Spleen (tissue), 13 donors: ENCODE measurements around the gene PHF20. TPM values are rescaled to one million over a fixed set of nuclear protein-coding genes. Genes with fewer than 3 reads are reported as not detected.
"Not testable (repeated sequence)": the region's sequence is repeated elsewhere in the genome, so short reads cannot be mapped to it uniquely, and the experiment has no call there.

ENCODE experiments used
- DNase-seq: peaks from one replicate; pipeline ENCODE4 v3.0.0-alpha.2; 2020
- H3K27ac ChIP-seq, 8 donors: fragments of 200-600 bp; sonication (generic) in 7 of 8; 1 replicate in 4 of 8; 2 replicates in 4 of 8; pipeline versions ENCODE4 v1.5.0 to v1.8.0; 2016 to 2021; ENCODE audit warnings: inconsistent platforms in 4 of 8, mild to moderate bottlenecking in 4 of 8, moderate library complexity in 1 of 8
- H3K27me3 ChIP-seq, 7 donors: fragments of 200-600 bp; sonication (generic) in 6 of 7; replicated peaks in 1 of 7; 1 replicate in 4 of 7; 2 replicates in 3 of 7; pipeline versions ENCODE4 v1.5.0 to v1.8.0; 2016 to 2021; ENCODE audit warnings: inconsistent platforms in 3 of 7, mild to moderate bottlenecking in 1 of 7
- H3K36me3 ChIP-seq, 6 donors: fragments of 200-600 bp; sonication (generic) in 5 of 6; 1 replicate in 4 of 6; 2 replicates in 2 of 6; pipeline versions ENCODE4 v1.5.0 to v1.8.0; 2016 to 2021; ENCODE audit warnings: inconsistent platforms in 2 of 6
- H3K4me1 ChIP-seq, 6 donors: fragments of 200-600 bp; sonication (generic) in 5 of 6; 1 replicate in 3 of 6; 2 replicates in 3 of 6; pipeline versions ENCODE4 v1.5.0 to v1.8.0; 2016 to 2021; ENCODE audit warnings: inconsistent platforms in 3 of 6
- H3K4me3 ChIP-seq, 8 donors: fragments of 200-600 bp; sonication (generic) in 7 of 8; 1 replicate in 4 of 8; 2 replicates in 4 of 8; pipeline versions ENCODE4 v1.5.0 to v1.8.0; 2016 to 2021; ENCODE audit warnings: inconsistent platforms in 4 of 8, mild to moderate bottlenecking in 4 of 8, moderate library complexity in 2 of 8
- H3K9me3 ChIP-seq, 8 donors: fragments of 200-600 bp; sonication (generic) in 7 of 8; 1 replicate in 4 of 8; 2 replicates in 4 of 8; pipeline versions ENCODE4 v1.5.0 to v1.8.0; 2016 to 2021; ENCODE audit warnings: inconsistent platforms in 4 of 8
- CTCF ChIP-seq, 11 experiments: fragments of 200-600 bp in 7 of 11; fragments of 450-650 bp in 4 of 11; sonication (generic) in 4 of 11; IDR thresholded peaks in 8 of 11; conservative IDR thresholded peaks in 3 of 11; 1 replicate in 7 of 11; 2 replicates in 4 of 11; pipeline versions ENCODE4 v1.4.0 to v1.8.0; 2016 to 2021; ENCODE audit warnings: antibody characterized with exemption in 11 of 11, inconsistent platforms in 4 of 11, mild to moderate bottlenecking in 1 of 11
- POLR2A ChIP-seq, 3 donors: fragments of 450-650 bp; IDR thresholded peaks; one replicate each; pipeline ENCODE4 v1.5.1; 2017; ENCODE audit warnings: antibody characterized with exemption in 3 of 3, mild to moderate bottlenecking in 1 of 3
- POLR2AphosphoS5 ChIP-seq, 3 donors: sonication (generic); formaldehyde crosslinking; IDR thresholded peaks; one replicate each; pipeline ENCODE4 v1.5.1; 2017; ENCODE audit warnings: antibody characterized with exemption in 3 of 3
- WGBS, 5 donors: extraction: QIAGEN DNeasy Blood & Tissue Kit in 3 of 5; methylation state at CpG; one replicate each; pipeline versions ENCODE4 v1.1.5 to v1.1.7; 2013 to 2018; 5-methylcytosine and 5-hydroxymethylcytosine counted together
- intact Hi-C: fragments of 100-400 bp; cut with DNase I; formaldehyde crosslinking; loops from one replicate; pipeline ENCODE4 v1.15.0; 2023; ENCODE audit warnings: low total_unique reads
- long read RNA-seq, 2 donors: transcript quantifications; one replicate each; lab custom pipeline, GENCODE V29; 2026
- polyA plus RNA-seq, 3 donors: library from polyadenylated mRNA; stranded (reverse); fragments of 200-250 nt; gene quantifications; one replicate each; pipeline ENCODE4 v1.2.1, GENCODE V29; 2013
- total RNA-seq, 7 donors: library from RNA; depleted of rRNA in 3 of 7; stranded (reverse); fragments of >200 nt in 3 of 7; fragmentation: NEBNext Ultra II Directional in 4 of 7; extraction: Animal tissue kit (Norgen Biotek cat#: 25700) in 4 of 7; gene quantifications; one replicate each; pipeline versions ENCODE4 v1.1.0 to v1.2.1, GENCODE V29; 2016 to 2021
- donor health status: healthy with polysubstance abuse.
- donor health status: DM: no; HTN: no; CAD: no; lungs with moderate emphysema.
- donor health status: DM: no; HTN: no; CAD: no.
- donor health status: Bipolar disorder and iron deficiency.
- donor health status: healthy.
- donor health status: DM: no; HTN: no; CAD: no.
- donor health status: DM: yes; HTN: yes; CAD: no.

The PHF20 gene
- total RNA-seq (10 to 100 TPM; 49.9 to 89.9 (median 69.4) TPM), polyA plus RNA-seq (10 to 100 TPM; 40.0 to 49.3 (median 45.3) TPM)
- long read RNA-seq, donor 1, transcript PHF20-216 (2 exons, 618 nt): major isoform, 6 of 6 reads
- long read RNA-seq, donor 1, partial matches to known transcripts: 0 of 6 reads
- long read RNA-seq, donor 1, other reads (novel, unspliced or antisense): 0 of 6 reads
- long read RNA-seq, donor 2, full-length matches to known transcripts: 3 of 46 reads
- long read RNA-seq, donor 2, partial matches to known transcripts: 0 of 46 reads
- long read RNA-seq, donor 2, other reads (novel, unspliced or antisense): 43 of 46 reads

DNA sequence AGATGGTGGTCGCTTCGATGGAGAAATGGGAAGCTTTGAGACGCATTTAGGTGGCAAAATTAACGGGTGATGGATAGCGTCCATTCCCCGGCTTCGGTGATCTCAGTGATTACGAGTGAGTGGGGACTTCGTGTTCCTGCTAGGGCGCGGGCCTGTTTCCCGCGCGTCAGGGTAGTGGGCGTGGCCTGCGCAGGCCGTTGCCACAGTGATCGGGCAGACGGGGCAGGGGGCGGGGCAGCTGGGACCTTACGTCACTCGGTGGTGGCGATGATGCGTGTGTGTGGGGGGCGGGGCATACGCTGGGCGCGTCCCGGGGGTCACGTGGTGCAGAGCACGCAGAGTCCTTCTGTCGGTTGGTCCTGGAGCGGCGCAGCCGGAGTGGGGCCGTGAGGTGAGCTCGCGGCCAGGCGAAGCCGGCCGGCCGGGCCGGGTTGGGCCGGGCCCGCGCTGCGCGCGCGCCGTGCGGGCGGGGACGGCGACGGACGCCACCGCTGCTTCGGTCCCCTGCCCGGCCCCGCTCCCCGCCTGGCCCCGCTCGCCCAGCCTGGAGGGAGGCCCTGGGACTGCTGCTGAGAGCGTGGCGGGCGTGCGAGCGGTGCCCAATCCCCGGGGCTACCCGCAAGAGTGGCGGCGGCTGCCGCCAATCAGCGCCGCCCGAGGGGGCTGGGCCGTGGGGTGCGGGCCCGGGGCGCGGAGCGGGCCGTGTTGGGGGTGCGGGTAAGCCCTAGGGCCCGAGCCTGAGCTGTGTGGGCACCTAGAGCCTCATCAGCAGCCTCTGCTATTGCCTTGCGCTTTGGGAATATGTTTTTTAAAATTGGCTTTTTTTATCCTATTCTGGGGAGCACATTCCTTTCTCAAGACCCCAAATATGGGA is at the start of gene PHF20:
TSS of gene PHF20 (plus strand) at position 327 of the 874 bp plus-strand sequence. CDS start 29,508 bp downstream, outside the sequence.
- H3K36me3 ChIP-seq: peaks cover 0 to 22% (median 2%) of the 10 kb centered on the region in 6 donors
- peak within 1 kb of the TSS; percentile 86 to 99 (median 94) for H3K27ac ChIP-seq
- TF ChIP-seq POLR2A (IDR thresholded peaks at IDR 0.05) (peak; percentile 41 to 94 (median 69)), CTCF (IDR thresholded peaks at IDR 0.05 in 8 of 11, conservative IDR thresholded peaks at IDR 0.05 in 3 of 11) (peak in 5 of 11 experiments; percentile 4 to 63 (median 50)), POLR2AphosphoS5 (IDR thresholded peaks at IDR 0.05) (peak; percentile 96 to 99 (median 98))
- DNase-seq: peak; percentile 99
- H3K27me3 ChIP-seq: no peaks in the 10 kb centered on the region
- intact Hi-C loops: no loop called here
- H3K9me3 ChIP-seq: no peaks in the 10 kb centered on the region
- WGBS, 5 donors: 3 to 6% (median 4%) methylated on average over 45 to 87 of the region's 87 CpGs
- peaks cover 66 to 94% (median 91%) of the 10 kb centered on the region in 6 donors for H3K4me1 ChIP-seq
- H3K4me3 ChIP-seq: peak within 1 kb of the TSS; percentile 53 to 80 (median 62)

DNA sequence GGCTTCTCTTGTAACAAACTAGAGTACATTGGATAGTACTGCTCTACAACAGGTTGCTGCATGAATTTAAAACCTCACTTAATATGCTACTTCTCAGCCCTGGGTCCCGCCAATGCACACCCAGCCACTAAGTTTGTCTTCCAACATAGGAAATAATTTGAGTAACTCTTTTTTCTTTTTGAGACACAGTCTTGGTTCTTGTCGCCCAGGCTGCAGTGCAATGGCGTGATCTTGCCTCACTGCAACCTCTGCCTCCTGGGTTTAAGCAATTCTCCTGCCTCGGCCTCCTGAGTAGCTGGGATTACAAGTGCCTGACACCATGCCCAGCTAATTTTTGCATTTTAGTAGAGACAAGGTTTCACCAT is 48.6 kb upstream of the PHF20 start:
- H3K36me3 ChIP-seq: peaks cover 5 to 100% (median 100%) of the 10 kb centered on the region in 6 donors
- WGBS, 5 donors: 70 to 87% (median 78%) methylated on average over 4 of the region's 4 CpGs
- H3K9me3 ChIP-seq, H3K27me3 ChIP-seq, H3K4me3 ChIP-seq, H3K27ac ChIP-seq, DNase-seq, intact Hi-C loops: not testable (repeated sequence)
- peaks cover 0 to 88% (median 24%) of the 10 kb centered on the region in 6 donors for H3K4me1 ChIP-seq
- peak in 1 of 3 donors; percentile 8 for TF ChIP-seq POLR2AphosphoS5 (IDR thresholded peaks at IDR 0.05)

GRCh38 chr20:35723652-35724320 is 48.0 kb upstream of the PHF20 start:
- intact Hi-C loops, DNase-seq, H3K4me3 ChIP-seq, H3K27me3 ChIP-seq, H3K9me3 ChIP-seq, H3K27ac ChIP-seq: not testable (repeated sequence)
- TF ChIP-seq POLR2AphosphoS5 (IDR thresholded peaks at IDR 0.05): peak in 1 of 3 donors; percentile 23
- WGBS, 5 donors: 92 to 97% (median 96%) methylated on average over 9 to 12 of the region's 12 CpGs
- Histone ChIP-seq H3K36me3 (peaks cover 7 to 100% (median 100%) of the 10 kb centered on the region in 6 donors), H3K4me1 (peaks cover 0 to 88% (median 23%) of the 10 kb centered on the region in 6 donors)

DNA sequence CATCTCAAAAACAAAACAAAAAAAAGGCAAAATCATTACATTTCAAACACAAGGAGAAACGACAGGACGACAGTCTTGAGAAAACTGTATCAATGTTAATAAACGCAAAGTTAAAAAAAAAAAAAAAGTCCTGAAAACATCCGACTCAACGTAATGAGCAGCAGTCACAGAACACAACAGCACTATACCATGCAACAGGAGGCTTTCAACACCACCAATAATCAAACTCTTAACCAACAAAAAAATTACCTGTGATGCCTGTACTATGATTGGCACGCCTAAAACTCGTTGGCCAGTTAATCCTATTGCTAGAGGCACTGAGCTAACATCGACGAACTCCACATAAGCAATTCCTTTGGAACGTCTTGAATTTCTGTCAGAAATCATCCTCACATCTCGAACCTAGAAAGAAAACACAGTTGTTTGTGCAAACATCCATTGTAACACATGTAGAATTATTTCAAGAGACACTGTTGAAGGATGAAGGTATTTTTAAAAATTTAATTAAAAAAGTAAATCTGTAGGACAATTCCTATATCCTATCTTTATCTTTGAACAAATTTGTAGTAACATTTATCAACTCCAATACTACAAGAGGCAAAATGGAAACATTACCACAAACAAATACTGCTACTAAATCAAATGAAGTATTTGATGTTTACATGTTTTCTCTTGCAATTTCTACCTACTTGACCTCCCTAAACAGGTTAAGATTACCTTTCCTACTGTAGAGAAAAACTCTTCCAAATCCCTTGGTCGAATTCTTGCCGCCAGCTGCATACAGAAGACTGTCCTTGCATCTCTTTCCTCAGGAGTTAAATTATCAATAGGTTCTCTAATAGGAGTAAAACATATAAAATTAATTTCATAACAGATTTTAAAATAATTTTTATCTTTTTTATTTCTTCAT is 47.2 kb upstream of the PHF20 start:
- no peak for DNase-seq
- H3K27ac ChIP-seq: no peak overlapping the region
- H3K4me3 ChIP-seq: no peak overlapping the region
- TF ChIP-seq POLR2A (IDR thresholded peaks at IDR 0.05) (no peak), POLR2AphosphoS5 (IDR thresholded peaks at IDR 0.05) (peak in 1 of 3 donors; percentile 40)
- 83 to 92% (median 88%) methylated on average over 12 to 13 of the region's 13 CpGs for WGBS, 5 donors
- H3K4me1 ChIP-seq: peaks cover 7 to 88% (median 26%) of the 10 kb centered on the region in 6 donors
- no peaks in the 10 kb centered on the region for H3K9me3 ChIP-seq
- H3K27me3 ChIP-seq: no peaks in the 10 kb centered on the region
- intact Hi-C loops: no loop called here
- peaks cover 10 to 100% (median 100%) of the 10 kb centered on the region in 6 donors for H3K36me3 ChIP-seq
